Ishikawa (cell line): ENCODE measurements around the gene SERBP1.

ENCODE experiments used
- CEBPB ChIP-seq: IDR thresholded peaks from 2 replicates; pipeline ENCODE4 v1.6.1; 2012
- CREB1 ChIP-seq: IDR thresholded peaks from 2 replicates; pipeline ENCODE4 v1.6.1; 2012; ENCODE audit warnings: low read depth
- EGR1 ChIP-seq: IDR thresholded peaks from 2 replicates; pipeline ENCODE4 v1.6.1; 2012
- EP300 ChIP-seq: IDR thresholded peaks from 2 replicates; pipeline ENCODE4 v1.6.1; 2012; ENCODE audit warnings: borderline replicate concordance
- FOXM1 ChIP-seq: IDR thresholded peaks from 2 replicates; pipeline ENCODE4 v1.6.1; 2012; ENCODE audit warnings: low read depth, borderline replicate concordance
- MAX ChIP-seq: IDR thresholded peaks from 2 replicates; pipeline ENCODE4 v1.6.1; 2012
- NFIC ChIP-seq: IDR thresholded peaks from 2 replicates; pipeline ENCODE4 v1.6.1; 2012
- RAD21 ChIP-seq: IDR thresholded peaks from 2 replicates; pipeline ENCODE4 v1.6.1; 2012; ENCODE audit warnings: low read depth
- TAF1 ChIP-seq: IDR thresholded peaks from 2 replicates; pipeline ENCODE4 v1.6.1; 2012; ENCODE audit warnings: low read depth, mild to moderate bottlenecking
- TCF12 ChIP-seq: IDR thresholded peaks from 2 replicates; pipeline ENCODE4 v1.6.1; 2012; ENCODE audit warnings: low read depth
- TEAD4 ChIP-seq: IDR thresholded peaks from 2 replicates; pipeline ENCODE4 v1.6.1; 2012
- YY1 ChIP-seq: IDR thresholded peaks from 2 replicates; pipeline ENCODE4 v1.6.1; 2012; ENCODE audit warnings: low read depth
- ZBTB7A ChIP-seq: IDR thresholded peaks from 2 replicates; pipeline ENCODE4 v1.6.1; 2012; ENCODE audit warnings: low read depth
- TF ChIP-seq, protein P1 (sequence below): IDR thresholded peaks from 2 replicates; pipeline ENCODE4 v1.6.1; 2012; ENCODE audit warnings: low read depth, mild to moderate bottlenecking
- TF ChIP-seq, protein P2 (sequence below): IDR thresholded peaks from 2 replicates; pipeline ENCODE4 v1.6.1; 2012

SERBP1 gene

GRCh38 chr1:67440339-67440738 is 10.1 kb upstream of the SERBP1 start:
- no peak for TF ChIP-seq NFIC
- TF ChIP-seq EP300: no peak
- no peak for TF ChIP-seq MAX
- TF ChIP-seq, protein P1, sequence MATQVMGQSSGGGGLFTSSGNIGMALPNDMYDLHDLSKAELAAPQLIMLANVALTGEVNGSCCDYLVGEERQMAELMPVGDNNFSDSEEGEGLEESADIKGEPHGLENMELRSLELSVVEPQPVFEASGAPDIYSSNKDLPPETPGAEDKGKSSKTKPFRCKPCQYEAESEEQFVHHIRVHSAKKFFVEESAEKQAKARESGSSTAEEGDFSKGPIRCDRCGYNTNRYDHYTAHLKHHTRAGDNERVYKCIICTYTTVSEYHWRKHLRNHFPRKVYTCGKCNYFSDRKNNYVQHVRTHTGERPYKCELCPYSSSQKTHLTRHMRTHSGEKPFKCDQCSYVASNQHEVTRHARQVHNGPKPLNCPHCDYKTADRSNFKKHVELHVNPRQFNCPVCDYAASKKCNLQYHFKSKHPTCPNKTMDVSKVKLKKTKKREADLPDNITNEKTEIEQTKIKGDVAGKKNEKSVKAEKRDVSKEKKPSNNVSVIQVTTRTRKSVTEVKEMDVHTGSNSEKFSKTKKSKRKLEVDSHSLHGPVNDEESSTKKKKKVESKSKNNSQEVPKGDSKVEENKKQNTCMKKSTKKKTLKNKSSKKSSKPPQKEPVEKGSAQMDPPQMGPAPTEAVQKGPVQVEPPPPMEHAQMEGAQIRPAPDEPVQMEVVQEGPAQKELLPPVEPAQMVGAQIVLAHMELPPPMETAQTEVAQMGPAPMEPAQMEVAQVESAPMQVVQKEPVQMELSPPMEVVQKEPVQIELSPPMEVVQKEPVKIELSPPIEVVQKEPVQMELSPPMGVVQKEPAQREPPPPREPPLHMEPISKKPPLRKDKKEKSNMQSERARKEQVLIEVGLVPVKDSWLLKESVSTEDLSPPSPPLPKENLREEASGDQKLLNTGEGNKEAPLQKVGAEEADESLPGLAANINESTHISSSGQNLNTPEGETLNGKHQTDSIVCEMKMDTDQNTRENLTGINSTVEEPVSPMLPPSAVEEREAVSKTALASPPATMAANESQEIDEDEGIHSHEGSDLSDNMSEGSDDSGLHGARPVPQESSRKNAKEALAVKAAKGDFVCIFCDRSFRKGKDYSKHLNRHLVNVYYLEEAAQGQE: no peak
- no peak for TF ChIP-seq RAD21
- TF ChIP-seq CEBPB: no peak
- no peak for TF ChIP-seq EGR1
- TF ChIP-seq CREB1: no peak
- no peak for TF ChIP-seq TAF1
- TF ChIP-seq FOXM1: no peak
- no peak for TF ChIP-seq YY1
- TF ChIP-seq, protein P2, sequence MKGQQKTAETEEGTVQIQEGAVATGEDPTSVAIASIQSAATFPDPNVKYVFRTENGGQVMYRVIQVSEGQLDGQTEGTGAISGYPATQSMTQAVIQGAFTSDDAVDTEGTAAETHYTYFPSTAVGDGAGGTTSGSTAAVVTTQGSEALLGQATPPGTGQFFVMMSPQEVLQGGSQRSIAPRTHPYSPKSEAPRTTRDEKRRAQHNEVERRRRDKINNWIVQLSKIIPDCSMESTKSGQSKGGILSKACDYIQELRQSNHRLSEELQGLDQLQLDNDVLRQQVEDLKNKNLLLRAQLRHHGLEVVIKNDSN: no peak
- no peak for TF ChIP-seq TEAD4
- no peak for TF ChIP-seq TCF12
- no peak for TF ChIP-seq ZBTB7A

GRCh38 chr1:67439277-67440029 is 9.3 kb upstream of the SERBP1 start:
- TF ChIP-seq EP300: no peak
- no peak for TF ChIP-seq MAX
- no peak for TF ChIP-seq FOXM1
- TF ChIP-seq TCF12: no peak
- no peak for TF ChIP-seq CEBPB
- no peak for TF ChIP-seq NFIC
- TF ChIP-seq, protein P1: no peak
- TF ChIP-seq ZBTB7A: no peak
- no peak for TF ChIP-seq TEAD4
- TF ChIP-seq RAD21: no peak
- no peak for TF ChIP-seq EGR1
- TF ChIP-seq YY1: no peak
- no peak for TF ChIP-seq TAF1
- TF ChIP-seq CREB1: no peak
- TF ChIP-seq, protein P2: no peak

GRCh38 chr1:67437961-67438360 is 7.8 kb upstream of the SERBP1 start:
- TF ChIP-seq, protein P1: no peak

GRCh38 chr1:67436511-67437055 is 6.4 kb upstream of the SERBP1 start:
- TF ChIP-seq TCF12: no peak
- TF ChIP-seq EGR1: no peak

DNA sequence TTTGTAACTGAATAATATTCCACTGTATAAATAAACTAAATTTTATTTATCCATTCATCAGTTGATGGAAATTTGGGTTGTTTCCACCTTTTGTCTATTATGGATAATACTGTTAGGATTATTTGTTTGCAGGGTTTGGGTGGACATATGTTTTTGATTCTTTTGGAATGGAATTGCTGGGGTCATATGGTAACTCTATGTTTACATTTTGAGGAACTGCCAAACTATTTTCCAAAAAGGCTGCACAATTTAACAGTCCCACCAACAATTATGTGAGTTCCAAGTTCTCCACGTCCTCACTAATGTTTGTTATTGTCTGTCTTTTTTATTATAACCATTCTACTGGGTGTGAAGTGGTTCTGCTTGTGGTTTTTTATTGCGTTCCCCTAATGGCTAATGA is 4.3 kb upstream of the SERBP1 start:
- no peak for TF ChIP-seq MAX
- TF ChIP-seq CEBPB: no peak
- TF ChIP-seq CREB1: no peak
- TF ChIP-seq RAD21: no peak
- no peak for TF ChIP-seq TEAD4
- TF ChIP-seq, protein P1: no peak
- no peak for TF ChIP-seq FOXM1
- TF ChIP-seq TAF1: no peak
- TF ChIP-seq EGR1: no peak
- no peak for TF ChIP-seq ZBTB7A
- no peak for TF ChIP-seq NFIC
- TF ChIP-seq TCF12: no peak
- TF ChIP-seq, protein P2: no peak
- no peak for TF ChIP-seq YY1
- no peak for TF ChIP-seq EP300
